ENCODE data around the gene RPP25L.

The RPP25L gene

DNA sequence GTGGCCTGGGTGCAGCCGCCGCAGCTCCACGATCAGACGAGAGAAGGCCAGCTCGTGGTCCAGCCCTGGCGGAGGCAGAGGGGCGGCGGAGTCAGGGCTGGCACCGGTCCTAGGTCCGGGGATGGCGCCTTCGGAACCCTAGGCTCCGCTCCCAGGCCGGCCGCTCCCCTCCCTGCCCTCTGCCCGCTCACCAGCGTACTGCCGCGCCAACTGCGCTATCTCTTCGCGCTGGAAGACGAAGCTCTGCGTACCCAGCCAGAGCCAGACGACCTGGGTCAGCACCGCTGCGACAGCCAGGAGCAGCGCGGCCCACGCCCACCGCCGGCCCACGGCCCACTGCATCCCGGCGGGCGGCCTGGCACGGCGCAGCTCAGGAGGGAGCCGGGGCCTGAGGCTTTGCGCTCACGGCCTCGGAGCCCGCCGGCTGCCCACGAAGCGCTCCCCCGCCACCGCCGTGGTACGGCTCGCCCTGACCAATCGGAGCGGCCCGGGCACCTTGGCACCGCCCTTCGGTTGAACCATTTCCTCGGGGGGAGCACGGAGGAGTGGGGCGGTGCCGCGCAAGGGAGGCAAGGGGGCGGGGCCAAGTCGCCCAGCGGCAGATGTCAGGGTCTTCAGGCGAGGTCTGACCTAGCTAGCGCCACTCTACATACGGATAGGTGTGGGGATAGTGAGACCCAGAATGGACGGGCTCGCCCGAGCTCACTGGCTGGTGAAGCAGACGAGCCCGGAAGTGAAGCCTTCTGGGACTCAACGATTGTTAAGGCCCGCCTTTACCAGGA lies 25.6 kb upstream of the RPP25L start, which contains the start of gene SIGMAR1:
SIGMAR1 (minus strand) TSS at position 432 of the 782 bp plus-strand sequence; CDS start at position 342, 90 bp downstream.
- peak; percentile 94 for DNase-seq

DNA sequence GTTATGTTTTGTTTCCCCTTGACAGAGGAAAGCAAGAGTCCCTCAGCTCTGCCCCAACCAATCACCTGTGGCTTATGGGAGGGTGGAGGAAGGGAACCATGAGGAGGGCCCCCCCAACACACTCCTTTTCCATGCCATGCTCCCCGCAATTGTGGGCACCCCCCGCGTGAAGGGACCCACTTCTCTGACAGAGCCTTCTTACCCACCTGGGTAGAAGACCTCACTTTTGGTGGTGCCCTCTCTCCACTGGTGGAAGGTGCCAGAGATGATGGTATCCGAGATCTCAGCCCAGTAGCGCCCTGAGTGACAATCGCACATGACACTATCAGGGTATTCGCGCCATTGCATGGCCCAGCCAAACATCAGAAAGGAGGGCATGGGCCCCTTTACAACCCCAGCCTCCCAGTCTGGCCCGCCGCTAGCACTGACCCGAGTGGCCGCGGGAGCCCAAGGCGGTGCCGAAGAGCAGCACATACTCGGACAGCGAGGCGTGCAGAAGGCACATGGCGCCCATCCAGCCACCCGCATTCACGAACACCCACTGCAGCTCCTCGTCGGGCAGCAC lies 25.0 kb upstream of the RPP25L start:
- peak; percentile 55 for DNase-seq

DNA sequence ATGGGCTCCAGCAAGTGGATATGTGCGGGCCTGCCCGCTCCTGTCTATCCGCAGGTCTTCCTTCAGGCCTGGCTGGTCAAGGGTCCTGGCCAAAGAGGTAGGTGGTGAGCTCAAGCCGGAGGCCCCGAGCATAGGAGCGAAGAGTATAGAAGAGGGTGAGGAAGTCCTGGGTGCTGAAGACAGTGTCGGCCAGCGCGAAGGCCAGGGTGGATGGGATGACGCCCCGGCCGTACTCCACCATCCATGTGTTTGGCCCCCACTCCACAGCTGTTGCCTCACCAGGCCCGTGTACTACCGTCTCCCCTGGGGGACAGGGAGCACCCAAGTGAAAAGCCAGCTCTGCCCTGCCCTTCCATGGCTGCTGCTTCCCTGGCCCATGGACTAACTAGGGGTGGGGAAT lies 23.7 kb upstream of the RPP25L start:
- no peak for DNase-seq

DNA sequence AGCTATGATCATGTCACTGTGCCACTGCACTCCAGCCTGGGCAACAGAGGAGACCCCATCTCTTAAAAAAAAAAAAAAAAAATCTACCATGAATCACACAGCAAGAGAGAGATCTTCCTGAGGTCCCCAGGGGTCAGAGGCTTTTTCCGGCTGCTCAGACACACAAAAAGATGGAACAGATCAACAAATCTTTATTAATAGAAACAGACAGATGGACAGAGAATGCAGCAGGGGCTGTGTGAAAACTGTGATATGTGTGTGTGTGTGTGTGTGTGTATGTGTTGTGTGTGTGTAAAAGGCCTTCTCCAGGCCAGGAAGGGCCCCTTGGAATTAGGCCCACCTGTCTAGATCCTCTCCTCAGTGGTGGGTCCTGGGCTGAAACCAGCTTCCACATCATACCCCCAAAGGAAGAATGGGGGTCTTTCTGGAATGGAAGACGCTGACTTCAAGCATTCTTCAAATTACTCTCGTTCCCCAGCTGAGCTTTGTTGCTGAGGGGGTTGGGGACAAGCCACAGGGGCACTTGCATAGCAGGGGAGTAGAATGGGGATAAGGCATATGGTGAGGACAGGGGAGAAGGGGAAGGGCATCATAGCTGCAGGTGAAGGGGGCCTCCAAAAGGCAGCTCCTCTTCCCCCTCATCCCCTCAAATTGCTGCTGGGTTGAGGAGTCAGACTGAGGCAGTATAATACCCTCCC lies 22.8 kb upstream of the RPP25L start:
- no peak for DNase-seq

DNA sequence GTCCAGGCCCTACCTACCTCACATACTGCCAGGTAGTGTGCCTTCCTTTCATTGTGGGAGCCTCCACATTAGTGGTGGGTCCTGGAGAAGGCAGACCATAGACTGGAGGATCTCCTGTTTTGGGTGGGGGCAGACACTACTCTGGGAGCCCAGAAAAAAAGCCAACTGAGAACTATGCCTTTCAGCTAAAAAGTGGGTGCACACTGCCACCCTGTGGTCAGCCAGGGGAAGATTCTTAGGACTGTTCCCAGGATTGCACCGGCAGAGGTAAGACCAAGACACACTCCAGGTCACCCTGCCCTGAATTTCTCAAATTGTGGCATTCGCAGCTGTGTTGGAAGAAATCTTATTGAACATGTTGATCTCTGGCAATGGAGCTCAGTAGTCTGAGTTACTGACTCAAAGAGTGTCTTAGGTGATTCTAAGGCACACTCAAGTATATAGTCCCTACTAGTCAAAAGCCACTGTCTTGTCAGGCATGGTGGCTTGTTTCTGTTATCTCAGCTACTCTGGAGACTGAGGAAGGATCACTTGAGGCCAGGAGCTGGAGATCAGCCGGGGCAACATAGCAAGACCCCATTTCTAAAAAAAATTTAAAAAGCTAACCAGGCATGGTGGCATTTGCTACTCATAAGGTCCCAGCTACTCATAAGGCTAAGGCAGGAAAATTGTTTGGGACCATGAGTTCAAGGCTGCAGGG lies 22.1 kb upstream of the RPP25L start:
- peak; percentile 76 for DNase-seq

DNA sequence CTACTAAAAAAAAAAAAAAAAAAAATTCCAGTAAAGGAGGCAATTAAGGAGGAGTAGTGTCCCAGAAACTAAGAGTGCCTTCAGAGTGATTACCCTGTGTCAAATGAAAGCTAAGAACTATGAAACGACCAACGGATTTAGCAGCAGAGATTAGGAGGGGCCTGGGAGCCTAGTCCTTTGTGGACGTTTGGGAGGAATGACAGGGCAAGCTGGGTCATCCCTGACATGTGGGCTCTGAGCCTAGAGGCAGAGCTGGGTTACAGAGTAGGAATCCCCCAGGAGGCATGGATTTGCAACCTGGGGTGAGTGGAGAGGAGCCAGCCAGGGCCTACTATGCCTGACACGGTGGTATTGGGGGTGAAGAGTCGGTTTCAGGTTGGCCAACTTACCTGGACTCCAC lies 21.3 kb upstream of the RPP25L start:
- DNase-seq, result no peak

DNA sequence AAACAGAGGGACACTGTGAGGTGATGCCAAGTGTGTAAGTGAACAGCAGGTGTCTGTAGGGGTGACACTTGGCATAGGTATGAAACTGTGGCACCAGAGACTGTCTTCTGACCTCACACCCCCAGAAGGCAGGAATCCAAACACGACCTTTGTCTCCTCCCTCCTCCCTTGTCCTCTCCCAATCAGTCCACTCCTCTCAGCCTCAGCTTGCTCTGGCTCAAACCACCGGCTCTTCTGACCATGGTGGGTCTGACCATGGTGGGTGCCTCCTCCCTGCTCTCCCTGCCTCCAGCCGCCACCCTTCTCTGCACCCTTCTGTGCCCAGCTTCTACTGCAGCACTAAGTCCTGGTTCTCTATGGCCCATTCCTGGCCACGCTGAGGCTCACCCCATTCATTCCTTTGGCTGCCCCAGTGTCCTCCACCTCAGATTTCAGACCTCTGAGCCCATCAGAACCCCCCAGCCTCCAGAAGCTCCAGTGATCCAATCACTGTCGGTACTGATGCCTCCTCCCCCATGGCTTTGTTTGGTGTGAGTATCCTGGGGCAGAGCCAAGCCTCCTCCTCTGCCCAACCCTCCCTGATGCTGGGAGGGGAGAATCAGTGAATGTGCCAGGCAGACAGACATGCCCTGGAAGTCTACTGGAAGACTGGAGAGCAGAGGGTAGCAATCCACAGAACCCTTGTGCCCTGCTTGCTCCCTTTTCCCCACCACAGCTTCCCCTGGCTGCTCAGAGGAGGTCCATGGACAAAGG lies 18.7 kb upstream of the RPP25L start:
- DNase-seq, result no peak

DNA sequence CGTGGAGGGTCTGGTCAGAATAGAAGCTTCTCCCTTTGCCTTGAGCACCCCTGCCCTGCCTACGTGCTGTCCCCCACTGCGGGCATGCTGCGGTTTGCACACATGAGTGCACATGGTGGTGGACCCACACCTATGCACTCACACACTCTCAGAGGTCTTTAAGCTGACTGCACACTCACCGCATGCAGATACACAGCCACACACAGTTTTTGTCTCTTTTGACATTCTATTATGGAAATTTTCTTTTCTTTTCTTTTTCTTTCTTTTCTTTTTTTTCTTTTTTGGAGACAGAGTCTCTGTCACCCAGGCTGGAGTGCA lies 17.6 kb upstream of the RPP25L start:
- no peak for DNase-seq

DNA sequence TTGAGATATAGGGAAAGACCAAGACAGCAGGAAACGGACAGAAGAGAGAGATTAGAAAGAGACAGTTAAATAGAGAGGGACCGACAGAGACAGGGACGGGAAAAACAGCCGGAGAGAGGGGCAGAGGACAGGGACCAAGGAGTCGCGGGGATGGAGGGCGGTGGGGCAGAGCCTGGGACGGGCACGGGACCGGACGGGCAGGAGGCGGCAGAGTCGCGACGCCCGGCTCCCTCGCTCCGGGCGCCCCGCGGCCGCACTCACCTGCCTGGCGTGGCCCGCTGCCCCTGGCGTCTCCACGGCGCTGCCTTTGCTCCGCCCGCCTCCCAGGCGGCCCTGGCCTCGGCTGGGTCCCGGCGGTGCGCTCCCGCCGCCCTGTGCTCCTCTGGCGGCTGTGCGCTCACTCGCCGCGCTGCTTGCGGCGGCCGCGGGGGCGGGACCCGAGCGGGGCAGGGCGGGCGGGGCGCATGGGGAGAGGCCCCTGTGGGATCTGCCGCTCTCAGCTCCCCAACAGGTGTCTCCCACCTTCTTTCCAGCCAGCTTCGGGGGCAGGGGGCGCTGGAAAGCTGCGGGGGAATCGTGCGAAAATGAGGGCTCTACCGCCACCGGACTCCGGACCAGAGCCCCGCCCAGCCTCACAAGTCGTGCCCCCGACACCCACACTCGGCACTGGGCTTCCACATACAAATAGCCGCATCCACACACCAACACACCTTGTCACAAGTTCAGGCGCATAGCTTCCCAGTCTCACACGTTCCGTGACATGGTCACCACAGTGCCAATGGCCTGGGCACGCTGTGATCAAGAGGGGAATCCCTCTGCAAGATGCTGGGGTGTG lies 17.0 kb upstream of the RPP25L start, which contains the start of gene ARID3C:
ARID3C (minus strand) TSS at position 411 of the 835 bp plus-strand sequence. CDS start 1,052 bp downstream, outside the sequence.
- peak; percentile 63 for DNase-seq

DNA sequence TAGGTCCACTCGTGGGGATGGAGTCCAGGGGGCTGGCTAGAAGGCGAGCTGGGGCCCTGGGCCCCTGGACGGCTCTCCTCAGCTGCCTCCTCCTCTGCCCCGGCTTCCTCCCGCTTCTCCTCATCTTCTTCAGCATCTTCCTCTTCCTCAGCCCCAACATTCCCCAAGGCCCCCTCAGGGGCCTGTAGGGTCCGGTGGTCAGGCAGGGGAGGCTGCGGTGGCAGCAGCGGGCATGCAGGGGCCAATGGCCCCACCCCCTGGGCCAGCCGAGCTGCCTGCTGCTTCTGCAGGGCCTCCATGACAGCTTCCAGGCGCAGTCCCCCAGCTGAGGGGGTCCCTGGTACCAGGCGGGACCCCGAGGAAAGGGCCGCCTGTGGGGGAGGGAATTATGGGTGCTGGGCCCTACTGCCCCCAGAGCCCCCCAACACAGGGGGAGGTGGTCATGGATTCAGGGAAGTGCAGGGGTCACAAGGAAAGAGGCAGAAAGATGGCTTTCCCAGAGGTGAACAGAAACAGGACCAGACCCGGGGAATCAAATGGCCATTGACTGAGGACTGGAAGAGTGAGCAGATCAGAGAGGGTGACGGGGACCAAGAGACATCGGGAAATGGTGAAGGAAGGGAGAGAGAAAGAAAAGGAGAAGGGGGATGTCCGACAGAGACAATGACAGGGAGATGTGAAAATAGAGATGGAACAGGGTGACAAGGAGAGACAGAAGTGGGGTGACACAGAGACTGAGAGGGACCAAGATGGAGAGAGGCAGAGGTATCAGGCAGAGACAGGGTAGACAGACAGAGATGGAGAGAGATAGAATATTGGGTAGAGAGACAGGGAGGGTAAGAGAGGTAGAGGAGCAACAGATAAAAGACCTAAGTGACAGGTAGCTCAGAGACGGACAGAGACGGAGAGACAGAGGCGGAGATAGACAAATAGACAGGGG lies 16.1 kb upstream of the RPP25L start:
- DNase-seq, result no peak

DNA sequence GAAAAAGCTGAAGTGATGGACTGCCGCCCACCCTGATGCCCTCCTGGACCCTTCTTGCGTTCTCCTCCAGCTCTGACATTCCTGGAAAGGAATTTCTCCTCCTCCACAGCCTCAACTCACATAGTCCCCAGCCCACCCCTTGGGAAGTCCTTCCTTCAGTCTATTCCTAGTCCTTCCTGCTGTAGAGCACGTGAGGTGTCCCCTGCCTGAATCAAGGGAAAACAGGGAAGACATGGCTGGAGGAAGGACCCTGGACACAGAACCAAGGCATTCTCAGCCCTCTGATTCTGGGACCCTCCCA lies 13.2 kb upstream of the RPP25L start:
- DNase-seq, result no peak

DNA sequence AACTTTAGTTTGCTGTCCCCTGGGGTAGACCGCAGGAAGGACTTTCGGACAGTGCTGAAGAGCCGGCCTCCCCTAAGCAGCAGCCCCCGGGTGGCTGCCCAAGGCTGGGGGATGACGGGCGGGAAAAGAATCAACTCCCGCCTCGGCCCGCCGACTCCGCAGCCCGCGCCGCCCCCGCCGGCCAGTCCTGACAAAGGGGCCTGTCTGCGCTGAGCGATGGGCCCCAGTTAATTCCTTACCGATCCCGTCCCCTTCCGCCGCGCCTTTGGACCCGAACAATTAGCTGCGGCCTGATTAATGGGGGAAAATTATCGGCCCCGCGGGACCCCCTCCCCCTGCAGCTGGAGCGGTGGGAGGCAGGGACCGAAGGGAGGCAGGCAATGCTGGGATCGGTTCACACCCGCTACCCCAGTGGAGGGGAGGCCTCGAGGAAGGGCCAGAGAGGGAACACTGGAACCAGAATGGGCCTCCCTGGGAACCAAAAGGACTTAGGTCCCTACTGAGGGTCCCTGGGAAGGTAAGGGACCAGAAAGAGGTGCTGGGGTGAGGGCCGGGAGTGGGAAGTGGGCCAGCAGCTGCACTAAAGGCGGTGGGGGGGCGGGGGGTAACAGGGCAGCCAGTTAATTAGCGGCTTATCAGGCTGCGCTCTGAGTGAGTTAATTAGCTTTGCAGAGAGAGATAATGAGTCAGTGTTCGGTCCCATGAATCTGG lies 12.7 kb upstream of the RPP25L start:
- DNase-seq, result no peak

DNA sequence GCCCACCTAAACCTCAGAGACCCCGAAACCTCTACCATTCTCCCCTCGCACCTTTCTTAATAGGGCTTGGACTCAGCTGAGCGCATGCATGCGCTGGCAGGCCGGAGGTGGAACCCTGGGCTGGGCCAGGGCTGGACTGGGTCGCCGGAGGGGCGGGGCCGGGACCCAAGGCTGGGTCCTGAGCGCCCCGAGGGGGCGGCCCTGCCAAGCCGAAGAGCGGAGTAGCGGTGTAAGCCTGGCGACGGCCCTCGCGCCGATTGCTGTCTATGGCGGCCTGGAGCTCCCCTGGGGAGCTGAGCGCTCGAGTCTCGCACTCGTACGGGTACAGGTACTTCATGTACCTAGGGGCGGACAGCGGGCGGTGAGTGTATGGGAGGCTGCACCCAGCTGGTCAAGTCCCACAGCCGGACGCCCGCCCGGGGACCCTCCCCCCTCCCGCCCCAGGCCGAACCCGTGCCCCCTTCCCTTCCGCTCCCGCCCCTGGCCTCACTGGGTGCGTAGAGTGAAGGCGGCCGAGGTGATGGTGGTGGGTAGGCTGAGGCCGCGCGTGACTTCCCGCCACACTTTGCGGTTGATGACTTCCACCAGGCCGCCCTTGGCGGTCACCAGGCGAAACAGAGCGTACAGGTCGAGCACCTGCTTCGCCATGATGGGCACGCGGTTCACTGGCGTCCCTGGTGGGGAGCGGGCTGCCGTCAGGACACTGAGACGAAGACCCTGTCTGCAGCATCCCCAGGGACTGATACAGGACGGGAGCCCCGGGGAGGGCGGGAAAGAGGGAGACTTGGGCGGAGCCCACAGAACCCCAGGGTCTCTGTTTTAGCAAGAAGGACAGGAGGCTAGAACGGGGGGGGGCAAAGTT lies 11.7 kb upstream of the RPP25L start:
- peak; percentile 23 for DNase-seq

DNA sequence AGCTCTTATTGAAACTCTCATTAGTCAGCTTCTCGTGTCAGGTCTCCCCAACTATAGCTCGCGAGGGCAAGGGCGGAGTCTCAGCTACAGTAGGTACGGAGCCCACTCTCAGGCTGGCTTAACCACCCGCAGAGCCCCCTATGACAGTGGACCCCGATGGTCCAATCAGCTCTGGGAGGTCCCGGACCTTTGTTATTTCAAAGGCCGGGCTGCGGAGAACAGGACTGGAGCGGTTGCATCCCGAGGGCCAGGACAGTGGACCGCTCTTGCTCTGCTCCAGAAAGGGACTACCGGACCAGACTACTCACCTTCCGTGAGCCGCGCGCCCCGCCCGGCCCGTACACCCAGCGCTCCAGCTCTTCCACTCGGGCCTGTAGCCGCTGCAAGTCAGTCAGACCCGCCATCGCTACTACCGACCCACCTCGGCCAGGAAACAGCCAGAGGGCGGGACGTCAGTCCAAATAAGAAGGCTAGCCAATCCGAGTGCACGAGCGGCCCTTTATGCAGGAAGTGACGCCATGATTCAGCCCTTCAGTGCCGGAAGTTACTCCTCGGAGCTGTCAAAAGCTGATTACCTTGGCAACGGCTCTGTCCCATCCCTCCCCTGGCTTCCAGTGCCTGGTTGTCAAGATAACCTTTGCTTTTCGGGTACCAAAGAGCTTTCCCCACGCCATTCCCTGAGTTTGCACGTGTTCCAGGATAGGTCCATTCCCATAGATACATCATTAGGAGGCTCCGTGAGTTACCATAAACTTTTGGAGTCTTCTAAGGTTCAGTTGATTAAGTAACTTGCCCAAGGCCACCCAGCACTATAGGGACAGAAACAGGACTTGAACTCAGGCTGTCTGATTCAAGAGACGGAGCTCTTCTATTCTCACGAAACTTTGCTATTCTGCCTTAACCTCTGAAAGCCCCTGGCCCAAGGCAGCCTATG lies 8.4 kb upstream of the RPP25L start, which contains the start of gene DCTN3:
DCTN3 (minus strand) TSS at position 435 of the 934 bp plus-strand sequence; CDS start at position 404, 31 bp downstream.
- DNase-seq, result peak; percentile 91

DNA sequence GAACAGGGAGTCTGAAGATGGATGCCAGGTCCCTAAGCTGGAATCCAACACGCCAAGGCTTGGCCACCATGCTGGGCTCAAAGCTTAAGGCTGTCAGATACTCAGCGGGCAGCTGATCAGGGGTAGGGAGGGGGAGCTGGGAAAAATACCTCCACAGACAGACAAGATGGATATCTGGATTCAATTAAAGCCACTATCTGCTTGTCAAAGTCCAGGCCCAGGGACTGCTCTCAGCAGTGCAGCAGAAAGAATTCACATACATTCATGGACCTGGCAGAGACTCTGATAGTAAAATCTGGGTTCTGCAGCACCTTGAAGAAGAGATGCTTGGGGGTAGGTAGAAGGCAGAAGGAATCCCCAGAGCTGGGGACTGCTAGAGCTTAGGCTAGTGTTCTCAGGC lies 3.2 kb upstream of the RPP25L start:
- DNase-seq, result no peak

DNA sequence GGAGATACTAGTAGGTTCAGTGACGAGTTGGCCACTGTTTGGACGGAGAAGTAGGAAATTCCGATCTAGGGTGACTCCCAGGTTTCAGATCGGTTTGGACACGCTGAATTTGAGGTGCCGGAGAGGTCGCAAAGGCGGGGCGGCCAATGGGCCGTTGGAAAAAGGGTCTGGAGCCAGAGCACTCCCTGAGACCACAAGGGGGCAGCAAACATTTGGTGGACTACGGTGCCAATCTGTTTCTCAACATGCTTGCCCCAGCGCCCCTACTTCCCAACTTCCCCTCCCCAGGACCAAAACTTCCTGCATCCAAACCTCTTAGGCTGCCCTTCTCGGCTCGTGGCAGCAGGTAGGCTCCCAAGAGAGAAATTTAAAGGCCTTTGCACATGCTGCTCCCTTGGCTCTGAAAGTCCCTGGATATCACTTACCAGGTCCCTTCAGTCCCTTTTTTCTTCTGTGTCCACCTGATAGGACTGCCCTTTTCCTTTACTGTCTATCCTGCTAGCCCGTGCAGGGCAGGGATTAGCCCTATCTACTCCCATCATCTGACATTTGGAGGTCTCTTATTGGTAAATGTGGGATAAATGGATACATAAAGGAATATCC lies 992 bp upstream of the RPP25L start:
- DNase-seq, result peak; percentile 66

DNA sequence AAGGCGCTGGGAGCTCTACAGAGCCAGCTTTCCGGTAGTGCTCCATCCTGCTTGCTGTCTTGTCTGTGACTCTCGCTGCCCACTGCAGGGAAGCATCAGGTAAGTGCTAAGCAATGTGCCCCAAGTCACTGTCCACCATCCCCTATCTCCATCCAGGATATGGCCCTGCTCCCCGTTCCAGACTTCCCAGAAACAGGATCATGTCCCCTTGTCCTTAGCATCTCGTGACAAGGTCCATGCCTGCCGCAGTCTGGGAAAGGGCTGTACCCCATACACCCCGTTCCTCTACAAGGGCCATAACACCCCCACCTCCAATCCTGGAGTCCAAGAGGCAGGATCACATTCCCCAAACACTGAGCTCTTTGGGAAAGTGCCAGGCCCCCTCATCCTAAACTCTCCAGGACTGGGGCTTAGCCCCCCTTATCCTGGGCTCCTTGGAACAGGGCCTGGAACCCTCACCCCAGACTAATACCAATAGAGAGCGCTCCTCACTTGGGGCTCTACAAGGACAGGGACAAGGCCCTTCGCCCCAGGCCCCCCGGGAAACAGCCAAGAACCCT lies 566 bp downstream of the RPP25L start:
- DNase-seq, result no peak
